GM19468 (cell line): ENCODE results near the gene HRH2.
"Not testable (repeated sequence)": the region's sequence is repeated elsewhere in the genome, so short reads cannot be mapped to it uniquely, and the experiment has no call there.

Source experiments
- ATAC-seq: cut with Tn5 transposase; IDR thresholded peaks from one replicate; pipeline ENCODE4 v1.9.1; 2021; ENCODE audit warnings: mild to moderate bottlenecking, moderate library complexity, moderate number of reproducible peaks; ENCODE audit not compliant: unreplicated experiment; ENCODE audit errors: extremely low read depth

Gene HRH2

DNA sequence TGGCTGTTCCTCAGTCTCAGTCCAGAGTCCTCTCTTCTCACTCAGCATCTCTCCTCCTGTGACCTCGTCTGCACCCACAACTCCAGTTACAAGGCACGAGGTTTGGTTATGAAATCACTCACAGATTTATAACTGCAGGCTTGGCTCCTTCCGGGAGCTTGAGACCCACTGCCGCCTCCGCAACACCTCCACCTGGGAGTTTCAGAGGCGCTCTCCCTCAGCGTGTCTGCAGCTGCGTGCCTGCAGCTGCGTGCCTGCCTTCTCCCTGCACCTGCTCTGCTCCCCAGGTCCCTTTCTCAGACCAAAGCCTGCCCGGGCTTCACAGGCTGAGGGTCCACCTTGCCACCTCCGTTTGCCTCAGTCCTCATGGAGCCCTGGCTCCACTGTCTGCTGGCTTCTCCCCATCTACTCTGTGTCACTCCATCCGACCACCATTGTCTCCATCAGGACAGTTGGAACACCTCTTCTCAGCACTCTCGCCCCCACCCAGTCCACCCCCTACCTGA lies 51.5 kb downstream of the HRH2 start:
- ATAC-seq = no peak

DNA sequence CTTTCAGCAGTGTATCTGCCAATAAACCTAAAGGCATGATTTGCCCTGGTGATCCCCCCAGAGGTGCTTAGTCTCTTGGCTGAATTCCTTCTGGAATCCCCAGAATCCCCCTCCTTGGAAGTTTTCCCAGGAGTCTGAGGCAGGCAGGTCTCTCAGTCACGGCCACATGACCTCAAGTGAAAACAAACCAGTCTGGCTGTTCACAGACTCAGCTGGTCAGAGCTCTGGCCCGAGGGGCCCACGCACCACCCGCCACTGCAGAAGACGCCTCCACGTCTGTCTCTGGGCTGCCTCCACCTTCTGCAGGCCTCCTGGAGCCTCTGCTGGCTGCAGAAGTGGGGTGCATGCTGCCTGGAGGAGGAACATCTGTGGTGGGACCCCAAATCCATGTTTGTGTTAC lies 52.5 kb downstream of the HRH2 start:
- ATAC-seq = no peak

DNA sequence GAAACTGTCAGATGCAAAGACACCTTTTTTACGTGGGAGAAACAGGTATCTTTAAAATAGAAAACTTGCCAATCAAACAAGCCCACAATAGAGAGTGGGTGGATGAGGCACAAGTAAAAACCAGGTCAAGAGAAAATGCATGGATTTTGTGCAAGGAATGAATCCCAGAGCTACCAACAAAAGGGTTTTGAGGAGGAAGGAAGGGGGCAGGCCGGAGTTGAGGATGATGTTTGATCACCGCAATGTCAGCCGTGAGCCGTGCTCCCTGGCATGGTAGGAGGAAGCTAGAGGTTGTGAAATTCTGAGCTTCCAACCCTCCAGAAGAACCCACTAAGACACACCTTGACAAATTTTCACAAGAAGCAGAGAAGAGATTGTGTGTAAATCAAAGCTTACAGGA lies 53.2 kb downstream of the HRH2 start:
- no peak for ATAC-seq

DNA sequence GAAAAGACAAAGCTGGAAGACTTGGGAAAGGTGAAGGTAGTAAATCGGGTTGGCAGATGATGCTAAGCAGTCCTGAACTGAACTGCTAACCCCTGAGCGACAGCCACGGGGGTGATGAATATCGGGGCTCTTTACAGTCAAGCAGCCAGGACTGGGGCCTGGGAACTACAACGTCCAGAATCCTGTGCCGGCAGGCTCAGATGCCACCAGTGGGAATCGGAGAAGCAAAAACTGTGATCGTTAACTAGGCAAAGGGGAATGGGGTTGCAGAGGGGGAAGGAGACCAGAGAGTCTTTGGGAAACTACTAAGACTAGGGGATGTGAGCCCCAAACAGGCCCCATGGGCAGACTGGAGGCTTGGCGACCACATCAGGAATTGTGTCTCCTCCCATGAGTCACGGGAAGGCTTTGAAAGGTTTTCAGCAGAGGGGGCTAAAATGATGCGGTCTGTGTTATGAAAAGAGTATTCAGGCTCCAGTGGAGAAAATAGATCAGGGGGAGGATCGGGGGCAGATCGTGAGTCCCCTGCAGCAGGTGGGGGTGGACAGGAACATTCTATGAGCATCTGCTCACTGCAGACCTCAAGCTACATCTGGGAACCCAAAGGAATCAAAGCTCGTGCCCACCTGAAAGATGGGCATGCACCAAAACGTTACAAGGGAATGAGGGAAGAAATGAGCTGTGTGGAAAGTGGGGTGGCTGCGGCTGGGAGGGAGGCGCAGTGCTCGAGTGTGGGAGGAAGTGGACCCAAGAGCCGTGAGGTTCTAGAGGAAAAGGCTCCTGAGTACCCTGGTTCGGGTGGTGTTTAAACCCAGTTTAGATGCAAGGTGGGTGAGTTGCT lies 53.8 kb downstream of the HRH2 start:
- no peak for ATAC-seq

DNA sequence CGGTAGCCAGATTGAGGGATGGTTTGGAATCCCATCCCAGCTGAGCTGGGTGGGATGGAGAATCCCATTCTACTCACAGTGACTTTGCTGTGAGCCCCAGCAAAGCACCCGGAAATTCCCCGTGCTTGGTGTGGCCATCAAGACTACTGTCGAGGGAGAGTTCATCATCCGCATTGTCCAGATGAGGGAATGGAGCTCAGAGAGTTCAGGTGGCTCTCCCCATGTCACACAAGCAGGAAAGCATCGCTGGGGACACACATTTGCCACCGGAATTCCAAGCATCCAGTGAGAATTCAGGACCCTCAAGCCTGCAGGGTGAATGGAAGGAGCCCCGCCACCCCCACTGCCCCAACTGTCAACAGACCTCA lies 54.4 kb downstream of the HRH2 start:
- ATAC-seq = no peak

DNA sequence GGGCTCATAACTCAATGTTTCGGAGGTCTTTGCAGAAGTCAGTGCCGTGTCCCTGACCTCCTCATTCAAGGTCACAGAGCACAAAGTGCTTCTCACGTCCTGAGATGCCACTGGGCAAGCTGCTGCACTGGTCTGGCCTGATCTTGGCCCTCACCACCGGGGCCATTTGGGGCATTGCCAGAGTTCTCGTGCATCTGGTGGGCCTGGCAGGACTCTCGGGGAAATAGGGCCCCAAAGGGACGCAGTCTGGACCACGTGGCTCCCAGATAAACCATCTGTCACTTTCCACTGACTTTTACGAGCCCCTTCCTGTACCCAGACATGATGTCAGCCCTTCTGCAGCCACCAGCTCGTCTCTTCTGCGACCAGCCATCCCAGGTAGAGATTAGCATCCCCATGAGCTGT lies 54.8 kb downstream of the HRH2 start:
- ATAC-seq = no peak

DNA sequence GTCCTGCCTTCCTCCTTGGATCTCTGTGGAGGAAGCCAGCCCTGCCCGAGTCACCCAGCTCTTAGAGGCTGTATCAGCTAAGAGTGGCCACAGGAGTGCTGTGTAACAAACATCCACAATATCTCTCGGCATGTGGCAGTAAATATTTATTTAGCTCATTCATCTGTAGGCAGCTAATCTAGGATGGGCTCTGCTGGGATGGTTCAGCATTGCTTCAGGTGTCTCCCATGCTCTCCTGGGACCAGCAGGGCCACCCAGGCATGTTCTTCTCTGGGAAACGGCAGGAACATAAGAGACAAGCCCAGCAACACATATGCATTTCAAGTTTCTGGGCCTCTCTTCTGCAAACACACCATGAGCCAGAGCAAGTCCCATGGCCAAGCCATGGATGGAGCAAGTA lies 56.1 kb downstream of the HRH2 start:
- ATAC-seq = no peak

DNA sequence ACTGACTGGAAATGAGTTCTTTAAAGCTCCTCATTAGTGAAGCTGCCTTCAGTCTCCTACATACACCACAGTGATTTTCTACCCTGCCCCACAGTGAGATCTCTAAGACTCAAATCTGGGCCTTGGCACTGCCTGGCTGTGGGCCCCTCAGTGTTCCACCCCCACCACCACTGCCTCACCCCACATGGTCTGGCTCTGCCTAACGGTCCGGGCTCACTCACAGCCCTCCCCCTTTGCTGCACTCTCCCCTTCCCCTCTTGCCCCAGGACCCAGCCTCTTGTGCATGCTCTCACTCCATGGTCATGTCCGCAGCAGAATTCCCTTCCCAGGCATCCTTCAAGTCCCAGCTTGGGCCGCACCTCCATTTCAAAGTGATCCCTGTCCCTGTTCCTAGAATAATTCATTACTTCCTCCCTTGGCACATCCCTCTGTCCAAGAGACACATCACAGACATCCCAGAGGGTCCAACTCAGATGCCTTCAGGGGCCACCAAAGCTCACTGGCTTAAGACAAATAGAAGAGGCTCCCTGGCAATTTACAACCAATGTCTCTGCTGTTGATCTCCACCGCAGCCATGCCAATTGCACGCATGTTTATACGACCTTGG lies 56.7 kb downstream of the HRH2 start:
- ATAC-seq = no peak

DNA sequence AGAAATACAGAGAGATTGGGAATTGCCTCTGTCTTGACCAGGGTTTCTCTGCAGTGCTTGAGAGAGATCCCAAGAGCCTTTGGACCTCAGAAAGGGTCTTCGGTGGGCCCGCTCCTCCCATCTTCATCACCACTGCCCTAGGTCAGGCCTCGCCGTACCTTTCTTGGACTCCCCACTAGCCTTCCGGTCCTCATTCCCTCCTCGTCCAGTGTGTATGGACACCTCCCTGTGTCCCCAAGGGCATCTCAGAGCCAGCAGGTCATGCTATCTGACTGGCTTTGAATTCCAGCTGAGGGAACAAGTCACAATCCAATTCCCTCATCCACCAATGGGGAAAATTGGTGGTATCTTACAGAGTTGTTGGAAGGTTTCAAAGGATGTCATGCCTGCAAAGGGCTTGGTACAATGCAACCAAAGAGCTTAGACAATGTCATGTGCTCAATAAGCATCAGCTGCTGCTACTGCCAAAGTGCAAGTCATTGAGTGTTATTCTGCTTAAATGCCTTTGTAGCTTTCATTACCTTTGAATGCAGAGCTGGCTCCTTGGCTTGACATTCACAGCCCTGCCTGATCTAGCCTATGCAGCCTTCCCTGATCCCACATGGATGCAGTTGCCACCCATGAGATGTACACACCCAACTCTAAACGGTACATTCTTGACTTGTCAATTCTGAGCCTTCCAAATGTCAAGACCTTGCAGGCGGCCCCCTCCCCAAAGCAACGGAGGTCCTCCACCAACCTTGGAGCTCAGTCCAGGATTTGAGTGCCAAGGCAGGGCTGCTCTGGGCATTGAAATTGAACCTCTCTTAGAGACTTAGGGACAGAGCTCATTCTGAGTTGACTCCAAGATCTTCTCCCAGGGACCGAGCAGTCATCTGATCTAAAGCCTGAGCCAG lies 58.0 kb downstream of the HRH2 start:
- no peak for ATAC-seq

DNA sequence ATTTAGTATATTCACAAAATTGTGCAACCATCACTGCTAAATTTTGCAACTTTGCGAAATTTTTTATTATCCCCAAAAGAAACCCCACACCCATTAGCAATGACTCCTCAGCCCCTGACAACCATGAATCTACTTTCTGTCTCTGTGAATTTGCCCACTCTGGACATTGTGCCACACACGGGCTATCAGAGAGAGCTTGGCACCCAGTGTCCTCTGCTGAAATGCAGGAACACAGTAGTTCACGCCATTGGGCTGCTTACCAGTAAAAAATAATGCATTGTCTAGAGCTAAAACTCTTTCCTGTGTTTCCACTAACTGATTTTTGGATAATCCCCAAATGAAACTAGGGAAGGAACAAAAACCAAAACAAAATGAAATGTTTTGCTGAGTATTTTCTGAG lies 60.0 kb downstream of the HRH2 start:
- ATAC-seq = no peak

DNA sequence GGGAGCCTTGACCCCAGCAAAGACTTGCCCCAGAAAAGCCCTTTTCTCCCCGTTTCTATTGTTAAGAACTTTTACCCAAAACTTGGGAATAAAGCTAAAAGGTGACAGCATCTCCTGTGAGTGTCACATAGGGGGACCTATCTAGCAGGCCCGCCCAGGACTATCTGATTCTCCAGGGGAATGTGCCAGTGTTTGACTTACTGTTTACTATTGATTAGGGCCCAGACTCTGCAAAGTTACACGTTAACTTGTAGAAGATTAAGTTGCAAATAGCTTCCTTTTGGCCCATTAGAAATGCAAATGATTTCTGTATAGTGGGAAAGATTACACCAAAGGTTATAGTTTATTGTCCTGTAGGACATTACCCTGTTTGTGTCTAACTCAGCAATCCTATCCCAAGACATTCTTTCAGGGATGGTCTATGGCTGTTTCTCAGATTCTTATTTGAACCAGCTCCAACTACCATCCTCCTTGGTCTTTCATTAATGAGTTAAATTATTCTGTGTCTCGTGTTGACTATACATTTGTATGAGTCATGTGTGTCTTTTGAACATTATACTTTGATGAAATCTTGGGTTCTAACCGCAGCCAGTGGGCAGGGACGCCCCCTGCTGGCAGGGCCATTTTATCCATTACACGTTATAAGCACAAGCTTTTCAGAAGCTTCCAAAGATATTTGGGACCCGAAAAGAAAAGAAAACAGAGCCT lies 60.7 kb downstream of the HRH2 start:
- no peak for ATAC-seq

DNA sequence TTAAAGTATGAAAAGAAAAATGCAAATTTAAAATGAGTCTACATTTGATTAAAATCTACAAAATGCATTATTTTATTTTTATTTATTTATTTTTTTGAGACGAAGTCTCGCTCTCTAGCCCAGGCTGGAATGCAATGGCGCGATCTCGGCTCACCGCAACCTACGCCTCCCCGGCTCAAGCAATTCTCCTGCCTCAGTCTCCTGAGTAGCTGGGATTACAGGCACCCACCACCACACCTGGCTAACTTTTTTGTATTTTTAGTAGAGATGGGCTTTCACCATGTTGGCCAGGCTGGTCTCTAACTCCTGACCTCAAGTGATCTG lies 61.2 kb downstream of the HRH2 start:
- not testable (repeated sequence) for ATAC-seq

DNA sequence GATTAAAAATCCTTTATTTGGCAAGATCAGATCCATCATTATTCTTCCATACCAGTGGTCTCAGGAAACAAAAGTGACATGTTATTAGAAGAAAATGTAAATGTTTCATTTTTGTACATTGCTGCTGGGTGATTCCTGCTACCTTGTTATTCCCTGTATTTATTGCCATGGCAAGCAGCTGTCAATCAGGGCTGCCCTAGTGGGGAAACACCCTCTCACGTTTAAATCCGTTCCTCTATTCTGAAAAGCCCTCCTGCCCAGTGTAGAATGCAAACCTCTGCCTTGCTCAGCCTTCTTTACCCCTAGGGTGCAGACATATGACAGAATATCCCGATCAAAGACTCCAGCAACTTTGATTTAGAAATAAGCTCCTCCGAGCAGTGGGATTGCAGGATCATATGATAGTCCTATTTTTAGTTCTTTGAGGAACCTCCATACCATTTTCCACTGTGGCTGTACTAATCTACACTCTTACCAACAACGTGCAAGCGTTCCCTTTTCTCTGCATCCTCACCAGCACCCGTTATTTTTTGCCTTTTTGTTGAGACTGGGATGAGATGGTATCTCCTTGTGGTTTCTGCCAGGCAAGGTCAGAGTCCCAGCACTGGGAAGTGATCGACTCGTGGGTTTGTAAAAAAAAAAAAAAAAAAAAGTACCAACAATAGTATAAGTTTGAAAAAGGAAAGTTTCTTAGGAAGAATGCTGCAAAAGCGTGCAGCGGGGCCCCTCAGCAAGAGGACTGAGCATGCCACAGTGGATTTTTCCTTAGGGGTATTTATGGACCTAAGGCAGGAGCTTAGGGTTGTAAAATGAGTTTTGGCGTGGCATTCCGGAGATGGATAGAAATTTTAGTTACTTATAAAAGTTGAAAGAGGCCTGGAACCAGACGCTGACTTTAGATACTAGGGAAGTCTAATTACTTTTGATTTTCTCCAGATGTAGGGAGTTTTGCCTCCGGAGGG lies 66.7 kb downstream of the HRH2 start:
- no peak for ATAC-seq

DNA sequence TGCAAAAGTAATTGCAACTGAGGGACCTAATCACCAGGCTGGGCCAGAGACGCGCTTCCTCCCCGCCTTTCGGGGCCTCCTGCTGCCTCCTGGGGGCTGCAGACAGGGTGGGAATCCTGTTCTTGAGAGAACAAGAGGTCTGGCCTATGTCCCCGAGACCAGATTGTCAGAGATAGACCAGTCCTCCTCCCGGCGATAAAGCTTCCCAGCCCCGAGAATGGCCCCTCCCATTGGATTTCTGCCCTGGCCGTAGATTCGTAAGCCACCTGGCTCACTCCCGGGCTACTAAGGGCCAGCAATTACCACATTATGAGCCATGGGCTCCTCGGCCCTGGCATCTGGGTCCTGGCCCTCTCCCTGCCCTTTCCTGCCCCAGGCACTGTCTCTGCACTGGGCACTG lies 70.4 kb downstream of the HRH2 start:
- ATAC-seq = no peak

DNA sequence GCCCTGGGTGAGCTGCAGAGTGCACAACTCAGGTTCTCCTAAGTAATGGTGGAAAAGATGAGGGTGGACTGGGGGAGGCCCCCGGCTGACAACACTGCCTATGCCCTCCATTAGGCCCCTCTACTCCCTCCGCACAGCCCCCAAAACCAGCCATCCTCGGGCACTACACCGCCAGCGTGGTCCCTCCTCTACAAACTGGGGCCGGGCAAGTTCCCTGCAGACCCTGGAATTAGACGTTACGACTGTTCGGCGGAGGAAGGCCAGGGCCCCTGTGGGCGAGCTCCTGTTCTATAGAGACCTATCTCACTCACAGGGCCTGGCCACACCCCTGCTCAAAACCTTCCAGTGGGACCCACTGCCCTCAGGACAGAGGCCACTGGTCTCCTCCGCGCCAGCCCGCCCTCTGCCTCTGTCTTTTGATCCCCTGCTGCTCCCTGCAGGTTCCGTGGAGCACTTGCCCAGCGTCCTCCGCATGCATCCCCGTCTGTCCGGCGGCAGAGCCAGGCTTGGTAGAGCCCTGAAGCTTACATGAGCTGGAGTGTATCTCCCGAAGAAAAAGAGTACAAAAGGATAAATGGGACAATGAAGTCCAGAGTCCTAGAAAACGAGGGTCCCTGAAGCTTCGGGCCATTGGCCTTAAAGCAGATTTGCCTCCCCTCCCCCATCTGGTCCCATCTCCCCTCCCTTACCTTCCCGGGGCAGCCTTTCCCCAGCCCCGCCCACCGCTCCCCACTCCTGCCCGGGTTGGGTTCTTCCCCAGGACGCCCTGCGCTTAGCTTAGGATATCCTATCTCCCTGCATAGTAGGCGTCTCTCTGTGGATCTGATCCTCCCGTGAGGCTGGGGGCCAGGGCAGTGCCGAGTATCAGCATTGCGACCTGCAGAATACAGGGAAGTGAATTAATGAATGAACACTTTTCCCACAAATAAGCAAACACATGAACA lies 71.3 kb downstream of the HRH2 start:
- no peak for ATAC-seq

DNA sequence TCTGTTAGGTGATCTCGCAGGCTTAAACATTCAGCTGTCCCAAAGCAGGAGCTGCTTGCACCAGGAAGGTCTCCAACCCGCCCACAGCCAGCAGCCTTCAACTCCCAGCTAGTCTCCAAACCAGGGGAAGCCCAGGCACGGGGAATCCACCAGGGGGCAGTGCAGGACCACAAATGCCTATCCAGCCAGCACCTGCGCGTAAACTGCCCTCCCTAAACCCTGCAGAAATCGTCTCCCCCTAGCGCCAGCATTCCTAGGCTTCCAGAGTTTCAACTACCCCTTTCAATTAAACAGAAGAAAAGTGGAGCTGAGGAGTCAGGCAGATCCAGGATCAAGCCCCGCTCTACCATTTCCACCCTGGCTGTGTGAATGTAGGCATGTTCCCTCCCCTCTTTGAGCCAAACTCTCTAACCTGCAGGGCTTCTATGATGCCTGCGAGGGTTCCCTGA lies 72.0 kb downstream of the HRH2 start:
- ATAC-seq = peak; percentile 44

DNA sequence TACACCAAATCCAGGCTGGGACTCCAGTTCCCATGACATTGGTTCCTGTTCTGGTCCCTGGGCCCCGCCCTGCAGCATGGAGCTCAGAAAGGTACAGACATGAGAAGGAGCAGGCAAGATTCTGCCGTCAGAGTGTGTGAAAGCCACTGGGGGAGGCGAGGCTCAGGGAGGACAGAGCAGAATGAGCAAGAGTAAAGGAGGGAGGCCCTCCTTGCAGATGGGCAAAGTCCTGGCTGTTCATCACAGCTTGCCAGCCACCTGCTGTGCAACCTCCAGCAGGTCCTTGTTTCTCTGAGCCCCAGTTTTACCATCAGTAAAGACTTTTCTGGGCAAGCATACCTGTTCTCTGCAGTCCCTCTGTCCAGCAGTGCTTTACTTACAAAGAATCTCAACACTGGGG lies 73.3 kb downstream of the HRH2 start:
- no peak for ATAC-seq
